Panc1 (cell line): ENCODE data around the gene TMSB10. TPM values are rescaled to one million over a fixed set of nuclear protein-coding genes. Genes with fewer than 3 reads are reported as not detected.

Experiments used
- ATAC-seq: fragments of 200-7000 bp; cut with Tn5 transposase; 2 replicates; pipeline ENCODE4 v1.9.1; 2020; ENCODE audit warnings: mild to moderate bottlenecking, moderate library complexity
- BruUV-seq: library from RNA; stranded (reverse); fragments of 400-500 nt; replicated peaks from 2 replicates; lab custom pipeline; 2021; lab: Mats Ljungman, UMichigan
- CTCF ChIA-PET: fragments of 300-600 bp; sonication (Branson Sonifier 250); formaldehyde crosslinking; loops from one replicate; lab custom pipeline; 2022; ENCODE audit warnings: antibody characterized with exemption; lab: Charles Lee
- POLR2A ChIA-PET: fragments of 300-600 bp; sonication (Branson Sonifier 250); formaldehyde crosslinking; loops from one replicate; lab custom pipeline; 2022; ENCODE audit warnings: antibody characterized with exemption; lab: Charles Lee
- DNase-seq: peaks from one replicate; pipeline ENCODE4 v3.0.0-alpha.2; 2010; ENCODE audit warnings: low read depth, low spot score
- H3K27ac ChIP-seq: 2 replicates; pipeline ENCODE4 v1.5.1; 2011; ENCODE audit warnings: mild to moderate bottlenecking, low read length, inconsistent platforms
- H3K27me3 ChIP-seq: fragments of 200-500 bp; sonication (Bioruptor generic); 2 replicates; pipeline ENCODE4 v1.6.0; 2014; ENCODE audit warnings: low read length, inconsistent platforms; ENCODE audit not compliant: control insufficient read depth, insufficient read depth
- H3K36me3 ChIP-seq: fragments of 200-500 bp; sonication (Bioruptor generic); 2 replicates; pipeline ENCODE4 v1.5.1; 2014; ENCODE audit warnings: inconsistent platforms, mild to moderate bottlenecking, low read length, moderate library complexity; ENCODE audit not compliant: control insufficient read depth, insufficient read depth
- H3K4me1 ChIP-seq: 2 replicates; pipeline ENCODE4 v1.5.1; 2011; ENCODE audit warnings: inconsistent platforms, mild to moderate bottlenecking, low read length, moderate library complexity; ENCODE audit not compliant: control insufficient read depth, insufficient read depth
- H3K4me3 ChIP-seq, 2 experiments: 2 replicates each; pipeline ENCODE4 v1.5.1; 2011 to 2012; ENCODE audit warnings: low read depth in 2 of 2, low read length in 2 of 2, mild to moderate bottlenecking in 2 of 2, inconsistent platforms in 1 of 2, moderate library complexity in 1 of 2
- H3K9me3 ChIP-seq: fragments of 200-500 bp; sonication (Bioruptor generic); 2 replicates; pipeline ENCODE4 v1.5.1; 2014; ENCODE audit warnings: low read depth, mild to moderate bottlenecking, inconsistent platforms, low read length, moderate library complexity; ENCODE audit not compliant: control insufficient read depth, insufficient read depth
- POLR2AphosphoS5 ChIP-seq: IDR thresholded peaks from 2 replicates; pipeline ENCODE4 v1.6.1; 2012; ENCODE audit warnings: mild to moderate bottlenecking, low read depth, low read length, moderate library complexity
- SIN3A ChIP-seq: IDR thresholded peaks from 2 replicates; pipeline ENCODE4 v1.6.1; 2012; ENCODE audit warnings: low read depth, mild to moderate bottlenecking, low read length, moderate library complexity, borderline replicate concordance; ENCODE audit not compliant: insufficient read depth
- TCF7L2 ChIP-seq: IDR thresholded peaks from 2 replicates; pipeline ENCODE4 v1.6.1; 2011; ENCODE audit warnings: mild to moderate bottlenecking, low read depth, low read length, inconsistent platforms
- in situ Hi-C: cut with HindIII; loops from 2 replicates; pipeline ENCODE4 v1.10.0; 2016; ENCODE audit warnings: low sequenced_read_pairs, low pct_unique_long_range_greater_than_20kb
- intact Hi-C: fragments of 100-400 bp; cut with micrococcal nuclease; formaldehyde crosslinking; loops from one replicate; pipeline ENCODE4 v1.10.0; 2022; ENCODE audit not compliant: unreplicated experiment
- total RNA-seq: library from RNA; stranded (reverse); gene quantifications from one replicate; pipeline ENCODE4 v1.2.1, GENCODE V29; 2021; ENCODE audit not compliant: unreplicated experiment
- TF ChIP-seq, protein P1 (sequence below): fragments of 450-650 bp; IDR thresholded peaks from 2 replicates; pipeline ENCODE4 v1.5.1; 2017; ENCODE audit warnings: mild to moderate bottlenecking
- TF ChIP-seq, protein P2 (sequence below), 2 experiments: IDR thresholded peaks; 2 replicates each; pipeline ENCODE4 v1.6.1; 2011 to 2012; ENCODE audit warnings: low read depth in 2 of 2, control low read depth in 1 of 2, low read length in 1 of 2, mild to moderate bottlenecking in 1 of 2, moderate library complexity in 1 of 2; ENCODE audit not compliant: insufficient read depth in 1 of 2

Gene TMSB10
- total RNA-seq, 1 experiment from 2014 or later: 1,916 TPM

DNA sequence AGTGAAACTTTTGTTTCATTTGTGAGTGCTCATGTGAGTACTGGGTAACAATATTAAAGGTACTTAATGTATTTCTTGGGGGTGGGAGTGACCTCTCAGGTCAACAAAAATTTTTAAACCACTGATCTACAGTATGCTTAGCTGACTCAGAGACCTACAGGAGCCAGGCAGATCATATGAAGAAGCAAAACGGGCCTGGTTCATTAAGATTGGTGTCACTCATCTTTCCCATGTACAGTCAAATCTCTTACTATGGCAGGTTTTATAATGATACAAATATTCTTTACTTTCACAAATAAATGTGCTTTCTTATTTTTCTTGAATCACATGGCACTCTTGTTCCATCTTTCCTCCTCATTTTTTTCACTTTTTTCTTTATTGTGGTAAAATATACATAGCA, 7.7 kb upstream of the TMSB10 start:
- Histone ChIP-seq H3K27ac (no peak overlapping the region), H3K27me3 (no peaks in the 10 kb centered on the region), H3K9me3 (no peaks in the 10 kb centered on the region), H3K4me1 (no peaks in the 10 kb centered on the region), H3K36me3 (no peaks in the 10 kb centered on the region), H3K4me3 (no peak overlapping the region)
- POLR2A ChIA-PET: no interaction called here
- no peak for ATAC-seq
- CTCF ChIA-PET: no interaction called here
- no peak for DNase-seq
- intact Hi-C loops (no loop called here), in situ Hi-C loops (no loop called here)
- TF ChIP-seq, protein P1, sequence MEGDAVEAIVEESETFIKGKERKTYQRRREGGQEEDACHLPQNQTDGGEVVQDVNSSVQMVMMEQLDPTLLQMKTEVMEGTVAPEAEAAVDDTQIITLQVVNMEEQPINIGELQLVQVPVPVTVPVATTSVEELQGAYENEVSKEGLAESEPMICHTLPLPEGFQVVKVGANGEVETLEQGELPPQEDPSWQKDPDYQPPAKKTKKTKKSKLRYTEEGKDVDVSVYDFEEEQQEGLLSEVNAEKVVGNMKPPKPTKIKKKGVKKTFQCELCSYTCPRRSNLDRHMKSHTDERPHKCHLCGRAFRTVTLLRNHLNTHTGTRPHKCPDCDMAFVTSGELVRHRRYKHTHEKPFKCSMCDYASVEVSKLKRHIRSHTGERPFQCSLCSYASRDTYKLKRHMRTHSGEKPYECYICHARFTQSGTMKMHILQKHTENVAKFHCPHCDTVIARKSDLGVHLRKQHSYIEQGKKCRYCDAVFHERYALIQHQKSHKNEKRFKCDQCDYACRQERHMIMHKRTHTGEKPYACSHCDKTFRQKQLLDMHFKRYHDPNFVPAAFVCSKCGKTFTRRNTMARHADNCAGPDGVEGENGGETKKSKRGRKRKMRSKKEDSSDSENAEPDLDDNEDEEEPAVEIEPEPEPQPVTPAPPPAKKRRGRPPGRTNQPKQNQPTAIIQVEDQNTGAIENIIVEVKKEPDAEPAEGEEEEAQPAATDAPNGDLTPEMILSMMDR: no peak
- TF ChIP-seq, protein P2, sequence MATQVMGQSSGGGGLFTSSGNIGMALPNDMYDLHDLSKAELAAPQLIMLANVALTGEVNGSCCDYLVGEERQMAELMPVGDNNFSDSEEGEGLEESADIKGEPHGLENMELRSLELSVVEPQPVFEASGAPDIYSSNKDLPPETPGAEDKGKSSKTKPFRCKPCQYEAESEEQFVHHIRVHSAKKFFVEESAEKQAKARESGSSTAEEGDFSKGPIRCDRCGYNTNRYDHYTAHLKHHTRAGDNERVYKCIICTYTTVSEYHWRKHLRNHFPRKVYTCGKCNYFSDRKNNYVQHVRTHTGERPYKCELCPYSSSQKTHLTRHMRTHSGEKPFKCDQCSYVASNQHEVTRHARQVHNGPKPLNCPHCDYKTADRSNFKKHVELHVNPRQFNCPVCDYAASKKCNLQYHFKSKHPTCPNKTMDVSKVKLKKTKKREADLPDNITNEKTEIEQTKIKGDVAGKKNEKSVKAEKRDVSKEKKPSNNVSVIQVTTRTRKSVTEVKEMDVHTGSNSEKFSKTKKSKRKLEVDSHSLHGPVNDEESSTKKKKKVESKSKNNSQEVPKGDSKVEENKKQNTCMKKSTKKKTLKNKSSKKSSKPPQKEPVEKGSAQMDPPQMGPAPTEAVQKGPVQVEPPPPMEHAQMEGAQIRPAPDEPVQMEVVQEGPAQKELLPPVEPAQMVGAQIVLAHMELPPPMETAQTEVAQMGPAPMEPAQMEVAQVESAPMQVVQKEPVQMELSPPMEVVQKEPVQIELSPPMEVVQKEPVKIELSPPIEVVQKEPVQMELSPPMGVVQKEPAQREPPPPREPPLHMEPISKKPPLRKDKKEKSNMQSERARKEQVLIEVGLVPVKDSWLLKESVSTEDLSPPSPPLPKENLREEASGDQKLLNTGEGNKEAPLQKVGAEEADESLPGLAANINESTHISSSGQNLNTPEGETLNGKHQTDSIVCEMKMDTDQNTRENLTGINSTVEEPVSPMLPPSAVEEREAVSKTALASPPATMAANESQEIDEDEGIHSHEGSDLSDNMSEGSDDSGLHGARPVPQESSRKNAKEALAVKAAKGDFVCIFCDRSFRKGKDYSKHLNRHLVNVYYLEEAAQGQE (IDR thresholded peaks at IDR 0.05; ENCODE audit: insufficient read depth in 1 of 2, low read depth in 2 of 2, low read length in 1 of 2): no peak
- TF ChIP-seq POLR2AphosphoS5 (no peak), SIN3A (no peak), TCF7L2 (no peak)
- BruUV-seq: no TSS peak

DNA sequence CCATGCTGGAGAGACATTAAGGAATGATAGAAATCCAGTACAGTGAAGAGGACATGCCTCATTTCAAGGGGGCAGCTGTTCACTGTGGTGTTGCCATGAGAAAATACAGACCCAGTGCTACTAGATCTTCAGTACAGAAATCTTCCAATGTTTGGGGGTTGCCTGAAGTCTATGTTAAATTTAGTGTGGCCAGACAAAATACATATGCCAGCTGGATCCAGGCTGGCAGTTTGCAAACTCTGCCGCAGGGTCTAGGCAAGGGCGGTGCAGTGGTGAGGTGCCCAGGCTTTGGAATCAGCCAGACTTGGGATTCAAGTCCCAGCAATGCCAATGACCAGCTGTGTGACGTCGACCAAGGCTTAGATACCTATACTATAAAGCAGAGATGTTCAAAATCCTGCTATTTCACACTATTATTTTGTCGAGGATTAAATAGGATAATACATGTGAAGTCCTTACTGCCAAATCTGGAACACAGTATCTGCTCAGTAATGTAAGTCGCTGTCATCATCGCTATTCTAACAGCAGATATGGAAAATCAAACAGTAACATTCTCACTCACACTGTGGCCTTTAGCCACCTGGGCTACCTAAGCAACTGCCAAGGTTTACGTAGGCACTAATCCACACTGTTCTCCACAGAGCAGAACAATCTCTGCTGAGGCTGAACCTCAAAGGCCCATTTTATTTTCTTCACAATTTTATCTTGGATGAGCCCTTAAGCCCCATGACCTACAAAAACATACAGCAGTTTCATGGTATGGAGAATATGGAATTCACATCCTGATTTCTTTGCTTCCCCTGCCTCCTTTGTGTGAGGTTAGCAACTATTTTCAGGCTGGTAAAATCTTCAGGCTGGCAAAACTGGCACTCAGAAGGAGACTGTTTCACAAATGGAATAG, 5.9 kb upstream of the TMSB10 start:
- Histone ChIP-seq H3K36me3 (no peaks in the 10 kb centered on the region), H3K27ac (no peak overlapping the region), H3K9me3 (no peaks in the 10 kb centered on the region), H3K4me1 (peaks cover 4% of the 10 kb centered on the region; the same call in 1 of the 2 replicates), H3K4me3 (no peak overlapping the region), H3K27me3 (no peaks in the 10 kb centered on the region)
- intact Hi-C loops (no loop called here), in situ Hi-C loops (no loop called here)
- BruUV-seq: no TSS peak
- POLR2A ChIA-PET: interaction anchor here (0.6 kb wide), 1 partner anchor 127 kb away, joined by 29 read pairs; no protein-coding TSS in a partner anchor
- CTCF ChIA-PET: no interaction called here
- ATAC-seq (no peak), DNase-seq (no peak)
- TF ChIP-seq POLR2AphosphoS5 (no peak), TCF7L2 (no peak), SIN3A (no peak)
- TF ChIP-seq, protein P2 (IDR thresholded peaks at IDR 0.05; ENCODE audit: insufficient read depth in 1 of 2, low read depth in 2 of 2, low read length in 1 of 2): no peak
